GM18909 (cell line): Measurements from ENCODE around the gene ADAT1.

Source experiments
- ATAC-seq: cut with Tn5 transposase; IDR thresholded peaks from one replicate; pipeline ENCODE4 v1.9.1; 2021; ENCODE audit warnings: mild to moderate bottlenecking; ENCODE audit not compliant: unreplicated experiment, poor library complexity

Gene ADAT1

GRCh38 chr16:75622761-75623605 lies at the start of gene ADAT1:
Gene ADAT1, minus strand, starts transcription at chr16:75623281. Its CDS starts 2,482 bp downstream, at chr16:75620799.
- ATAC-seq: peak; percentile 97

- ATAC-seq: no peak
These were observed 44.4 kb upstream of the ADAT1 start for GRCh38 chr16:75667503-75667902.

GRCh38 chr16:75660726-75661302 lies 37.7 kb upstream of the ADAT1 start:
- ATAC-seq: no peak

GRCh38 chr16:75660321-75660720 lies 37.2 kb upstream of the ADAT1 start:
- ATAC-seq: no peak

- no peak for ATAC-seq
These were observed 35.1 kb upstream of the ADAT1 start for GRCh38 chr16:75658175-75658574.

- no peak for ATAC-seq
These were observed 30.8 kb upstream of the ADAT1 start for GRCh38 chr16:75653922-75654321.

GRCh38 chr16:75648265-75649076 lies 25.4 kb upstream of the ADAT1 start:
- peak; percentile 36 for ATAC-seq

- peak; percentile 88 for ATAC-seq
These were observed 24.6 kb upstream of the ADAT1 start, which contains the start of the genes KARS1 and TERF2IP for GRCh38 chr16:75647492-75648264. Gene KARS1, minus strand, starts transcription at chr16:75647665. Its CDS starts 26 bp downstream, at chr16:75647639. Gene TERF2IP, plus strand, starts transcription at chr16:75647773. Its CDS starts 110 bp downstream, at chr16:75647883.

GRCh38 chr16:75647112-75647491 lies 24.0 kb upstream of the ADAT1 start:
- ATAC-seq: peak; percentile 31

GRCh38 chr16:75644240-75645012 lies 21.3 kb upstream of the ADAT1 start:
- no peak for ATAC-seq

- no peak for ATAC-seq
These were observed 17.5 kb upstream of the ADAT1 start for GRCh38 chr16:75640598-75640997.

- no peak for ATAC-seq
These were observed 12.0 kb upstream of the ADAT1 start for GRCh38 chr16:75635036-75635435.

GRCh38 chr16:75632857-75633256 lies 9.8 kb upstream of the ADAT1 start:
- ATAC-seq: no peak

- no peak for ATAC-seq
These were observed 7.0 kb upstream of the ADAT1 start for GRCh38 chr16:75630052-75630451.

- ATAC-seq: no peak
These were observed 6.1 kb upstream of the ADAT1 start for GRCh38 chr16:75629132-75629531.

- ATAC-seq: no peak
These were observed 5.3 kb upstream of the ADAT1 start for GRCh38 chr16:75628351-75628750.

GRCh38 chr16:75627851-75628250 lies 4.8 kb upstream of the ADAT1 start:
- no peak for ATAC-seq

- no peak for ATAC-seq
These were observed 3.7 kb upstream of the ADAT1 start for GRCh38 chr16:75626806-75627205.

- no peak for ATAC-seq
These were observed 1.8 kb upstream of the ADAT1 start for GRCh38 chr16:75624921-75625334.
